ENCODE measurements around the gene PLXNB1.
"Not testable (repeated sequence)": the region's sequence is repeated elsewhere in the genome, so short reads cannot be mapped to it uniquely, and the experiment has no call there.

Gene PLXNB1

GRCh38 chr3:48468329-48468731 is 38.4 kb upstream of the PLXNB1 start:
- intact Hi-C loops (cut with micrococcal nuclease), result loop anchor here (10.0 kb wide), 1 partner anchor 216 kb away; the partner anchor contains the start of gene NCKIPSD
- Mint-ChIP-seq H3K9me3 (no peaks in the 10 kb centered on the region), H3K4me3 (peak overlapping the region; percentile 87), H3K27ac (peak overlapping the region; percentile 100), H3K4me1 (ENCODE audit: low read depth) (peaks cover 62% of the 10 kb centered on the region), H3K36me3 (ENCODE audit: low read depth) (peaks cover 71% of the 10 kb centered on the region), H3K27me3 (no peaks in the 10 kb centered on the region)

GRCh38 chr3:48467473-48468267 is 37.8 kb upstream of the PLXNB1 start:
- Mint-ChIP-seq H3K27ac (peak overlapping the region; percentile 100), H3K27me3 (no peaks in the 10 kb centered on the region), H3K4me3 (peak overlapping the region; percentile 87), H3K36me3 (ENCODE audit: low read depth) (peaks cover 67% of the 10 kb centered on the region), H3K4me1 (ENCODE audit: low read depth) (peaks cover 59% of the 10 kb centered on the region), H3K9me3 (no peaks in the 10 kb centered on the region)
- intact Hi-C loops (cut with micrococcal nuclease), result loop anchor here (10.0 kb wide), 1 partner anchor 217 kb away; the partner anchor contains the start of gene NCKIPSD

- peaks cover 59% of the 10 kb centered on the region for H3K4me1 Mint-ChIP-seq (ENCODE audit: low read depth)
Observed at GRCh38 chr3:48467110-48467454, 37.2 kb upstream of the PLXNB1 start.

GRCh38 chr3:48466386-48467109 is 36.7 kb upstream of the PLXNB1 start:
- intact Hi-C loops (cut with micrococcal nuclease), result loop anchor here (10.0 kb wide), 1 partner anchor 218 kb away; the partner anchor contains the start of gene NCKIPSD
- H3K4me1 Mint-ChIP-seq (ENCODE audit: low read depth), result peaks cover 59% of the 10 kb centered on the region

More at GRCh38 chr3:48467110-48467454, 37.2 kb upstream of the PLXNB1 start:
- Mint-ChIP-seq H3K4me3 (peak overlapping the region; percentile 87), H3K36me3 (ENCODE audit: low read depth) (peaks cover 65% of the 10 kb centered on the region), H3K27ac (peak overlapping the region; percentile 100), H3K9me3 (no peaks in the 10 kb centered on the region), H3K27me3 (no peaks in the 10 kb centered on the region)
- intact Hi-C loops (cut with micrococcal nuclease), result loop anchor here (10.0 kb wide), 1 partner anchor 218 kb away; the partner anchor contains the start of gene NCKIPSD

GRCh38 chr3:48465531-48466378 is 35.9 kb upstream of the PLXNB1 start:
- Mint-ChIP-seq H3K4me1 (ENCODE audit: low read depth) (peaks cover 54% of the 10 kb centered on the region), H3K4me3 (peak overlapping the region; percentile 87), H3K27me3 (no peaks in the 10 kb centered on the region), H3K27ac (peak overlapping the region; percentile 100), H3K9me3 (no peaks in the 10 kb centered on the region), H3K36me3 (ENCODE audit: low read depth) (peaks cover 71% of the 10 kb centered on the region)
- intact Hi-C loops (cut with micrococcal nuclease), result loop anchor here (1.0 to 10.0 kb wide), 3 partner anchors 8 to 219 kb away; partner anchors contain the start of gene NCKIPSD

More at GRCh38 chr3:48466386-48467109, 36.7 kb upstream of the PLXNB1 start:
- Mint-ChIP-seq H3K27ac (peak overlapping the region; percentile 100), H3K4me3 (peak overlapping the region; percentile 87), H3K36me3 (ENCODE audit: low read depth) (peaks cover 67% of the 10 kb centered on the region), H3K9me3 (no peaks in the 10 kb centered on the region), H3K27me3 (no peaks in the 10 kb centered on the region)

- Mint-ChIP-seq H3K36me3 (ENCODE audit: low read depth) (peaks cover 71% of the 10 kb centered on the region), H3K27me3 (no peaks in the 10 kb centered on the region), H3K27ac (peak overlapping the region; percentile 100), H3K9me3 (no peaks in the 10 kb centered on the region), H3K4me3 (no peak overlapping the region), H3K4me1 (ENCODE audit: low read depth) (peaks cover 49% of the 10 kb centered on the region)
- intact Hi-C loops (cut with micrococcal nuclease), result loop anchor here (1.0 to 10.0 kb wide), 3 partner anchors 8 to 220 kb away; partner anchors contain the start of gene NCKIPSD
Observed at GRCh38 chr3:48465237-48465530, 35.3 kb upstream of the PLXNB1 start.

- no peaks in the 10 kb centered on the region for H3K27me3 Mint-ChIP-seq
Observed at GRCh38 chr3:48464713-48465221, 34.9 kb upstream of the PLXNB1 start.

GRCh38 chr3:48463703-48464102 is 33.8 kb upstream of the PLXNB1 start:
- H3K36me3 Mint-ChIP-seq (ENCODE audit: low read depth), result peaks cover 71% of the 10 kb centered on the region
- no peak overlapping the region for H3K4me3 Mint-ChIP-seq
- peaks cover 34% of the 10 kb centered on the region for H3K4me1 Mint-ChIP-seq (ENCODE audit: low read depth)
- no peaks in the 10 kb centered on the region for H3K27me3 Mint-ChIP-seq
- intact Hi-C loops (cut with micrococcal nuclease), result loop anchor here (10.0 kb wide), 1 partner anchor 221 kb away; the partner anchor contains the start of gene NCKIPSD
- no peak overlapping the region for H3K27ac Mint-ChIP-seq
- no peaks in the 10 kb centered on the region for H3K9me3 Mint-ChIP-seq

More at GRCh38 chr3:48464713-48465221, 34.9 kb upstream of the PLXNB1 start:
- Mint-ChIP-seq H3K27ac (peak overlapping the region; percentile 100), H3K9me3 (no peaks in the 10 kb centered on the region), H3K4me3 (no peak overlapping the region), H3K36me3 (ENCODE audit: low read depth) (peaks cover 71% of the 10 kb centered on the region), H3K4me1 (ENCODE audit: low read depth) (peaks cover 45% of the 10 kb centered on the region)
- intact Hi-C loops (cut with micrococcal nuclease), result loop anchor here (1.0 to 10.0 kb wide), 3 partner anchors 9 to 220 kb away; partner anchors contain the start of gene NCKIPSD

- not testable (repeated sequence) for H3K4me3 Mint-ChIP-seq, H3K9me3 Mint-ChIP-seq, H3K27me3 Mint-ChIP-seq, H3K27ac Mint-ChIP-seq
- Mint-ChIP-seq H3K36me3 (ENCODE audit: low read depth) (peaks cover 60% of the 10 kb centered on the region), H3K4me1 (ENCODE audit: low read depth) (peaks cover 15% of the 10 kb centered on the region)
- intact Hi-C loops (cut with micrococcal nuclease), result loop anchor here (10.0 kb wide), 1 partner anchor 223 kb away; the partner anchor contains the start of gene NCKIPSD
Observed at GRCh38 chr3:48461767-48462166, 31.9 kb upstream of the PLXNB1 start.

- Mint-ChIP-seq H3K4me3 (no peak overlapping the region), H3K36me3 (ENCODE audit: low read depth) (peaks cover 60% of the 10 kb centered on the region), H3K27ac (no peak overlapping the region), H3K27me3 (no peaks in the 10 kb centered on the region), H3K4me1 (ENCODE audit: low read depth) (peaks cover 8% of the 10 kb centered on the region), H3K9me3 (no peaks in the 10 kb centered on the region)
- intact Hi-C loops (cut with micrococcal nuclease), result loop anchor here (10.0 kb wide), 1 partner anchor 224 kb away; the partner anchor contains the start of gene NCKIPSD
Observed at GRCh38 chr3:48460517-48460902, 30.6 kb upstream of the PLXNB1 start.

- Mint-ChIP-seq H3K9me3 (no peaks in the 10 kb centered on the region), H3K27ac (no peak overlapping the region), H3K4me3 (no peak overlapping the region), H3K27me3 (no peaks in the 10 kb centered on the region), H3K4me1 (ENCODE audit: low read depth) (peaks cover 3% of the 10 kb centered on the region), H3K36me3 (ENCODE audit: low read depth) (peaks cover 64% of the 10 kb centered on the region)
- intact Hi-C loops (cut with micrococcal nuclease), result loop anchor here (10.0 kb wide), 1 partner anchor 225 kb away; the partner anchor contains the start of gene NCKIPSD
Observed at GRCh38 chr3:48459773-48460516, 30.1 kb upstream of the PLXNB1 start.

- H3K36me3 Mint-ChIP-seq (ENCODE audit: low read depth), result peaks cover 70% of the 10 kb centered on the region
- intact Hi-C loops (cut with micrococcal nuclease), result no loop called here
Observed at GRCh38 chr3:48459331-48459730, 29.4 kb upstream of the PLXNB1 start.

More at GRCh38 chr3:48459331-48459730, 29.4 kb upstream of the PLXNB1 start:
- H3K27me3 Mint-ChIP-seq, result no peaks in the 10 kb centered on the region
- H3K4me3 Mint-ChIP-seq, result no peak overlapping the region
- H3K27ac Mint-ChIP-seq, result no peak overlapping the region
- H3K9me3 Mint-ChIP-seq, result no peaks in the 10 kb centered on the region
- H3K4me1 Mint-ChIP-seq (ENCODE audit: low read depth), result no peaks in the 10 kb centered on the region
